ENCODE measurements around the gene CCNYL1.
"Not testable (repeated sequence)": the region's sequence is repeated elsewhere in the genome, so short reads cannot be mapped to it uniquely, and the experiment has no call there.

The CCNYL1 gene

GRCh38 chr2:207710814-207711740, at the start of gene CCNYL1:
Gene CCNYL1, plus strand, starts transcription at chr2:207711640. Its CDS starts 257 bp downstream, at chr2:207711897.
- peak; percentile 98 for DNase-seq

GRCh38 chr2:207662203-207662602, 49.2 kb upstream of the CCNYL1 start:
- DNase-seq: no peak

- peak; percentile 10 for DNase-seq
These were observed 47.4 kb upstream of the CCNYL1 start for GRCh38 chr2:207663870-207664545.

GRCh38 chr2:207670887-207671286, 40.6 kb upstream of the CCNYL1 start:
- no peak for DNase-seq

GRCh38 chr2:207673431-207673830, 38.0 kb upstream of the CCNYL1 start:
- DNase-seq: no peak

- DNase-seq: no peak
These were observed 37.1 kb upstream of the CCNYL1 start for GRCh38 chr2:207674266-207674774.

- DNase-seq: no peak
These were observed 36.6 kb upstream of the CCNYL1 start for GRCh38 chr2:207674826-207675225.

- DNase-seq: no peak
These were observed 34.5 kb upstream of the CCNYL1 start for GRCh38 chr2:207676827-207677354.

- DNase-seq: no peak
These were observed 30.0 kb upstream of the CCNYL1 start for GRCh38 chr2:207681431-207681830.

- no peak for DNase-seq
These were observed 28.9 kb upstream of the CCNYL1 start for GRCh38 chr2:207682557-207682956.

GRCh38 chr2:207683438-207683837, 28.0 kb upstream of the CCNYL1 start:
- no peak for DNase-seq

GRCh38 chr2:207683879-207684627, 27.4 kb upstream of the CCNYL1 start:
- no peak for DNase-seq

- no peak for DNase-seq
These were observed 24.6 kb upstream of the CCNYL1 start for GRCh38 chr2:207686812-207687211.

- no peak for DNase-seq
These were observed 22.8 kb upstream of the CCNYL1 start for GRCh38 chr2:207688597-207688996.

- DNase-seq: not testable (repeated sequence)
These were observed 20.5 kb upstream of the CCNYL1 start for GRCh38 chr2:207690845-207691461.

- peak; percentile 14 for DNase-seq
These were observed 19.0 kb upstream of the CCNYL1 start for GRCh38 chr2:207692206-207693065.

- DNase-seq: no peak
These were observed 17.7 kb upstream of the CCNYL1 start for GRCh38 chr2:207693641-207694249.

GRCh38 chr2:207694811-207695281, 16.6 kb upstream of the CCNYL1 start:
- no peak for DNase-seq

- no peak for DNase-seq
These were observed 16.1 kb upstream of the CCNYL1 start for GRCh38 chr2:207695293-207695692.

GRCh38 chr2:207696911-207697310, 14.5 kb upstream of the CCNYL1 start:
- DNase-seq: not testable (repeated sequence)

GRCh38 chr2:207697411-207697810, 14.0 kb upstream of the CCNYL1 start:
- DNase-seq: no peak
